ENCODE measurements around the gene MTA1.

The MTA1 gene

DNA sequence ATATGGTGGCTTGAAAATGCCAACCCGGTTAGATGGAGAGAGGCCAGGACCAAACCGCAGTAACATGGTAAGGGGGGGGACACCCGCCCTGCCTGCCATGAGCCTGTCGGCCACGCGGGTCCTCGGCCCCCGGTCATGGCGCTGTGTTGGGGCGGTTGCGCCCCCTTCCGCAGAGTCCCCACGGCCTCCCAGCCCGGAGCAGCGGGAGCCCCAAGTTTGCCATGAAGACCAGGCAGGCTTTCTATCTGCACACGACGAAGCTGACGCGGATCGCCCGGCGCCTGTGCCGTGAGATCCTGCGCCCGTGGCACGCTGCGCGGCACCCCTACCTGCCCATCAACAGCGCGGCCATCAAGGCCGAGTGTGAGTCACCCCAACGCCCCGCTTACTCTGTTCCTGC lies 44.9 kb downstream of the MTA1 start:
- no peak for FAIRE-seq
- no peak for TF ChIP-seq TAF1 (IDR thresholded peaks at IDR 0.05; ENCODE audit: borderline replicate concordance, low read depth, low read length)
- TF ChIP-seq POLR2AphosphoS5 (IDR thresholded peaks at IDR 0.05; ENCODE audit: low read depth, low read length): no peak
- no peak for TF ChIP-seq POLR2A (IDR thresholded peaks at IDR 0.05; ENCODE audit: low read depth, low read length)
- no peak for DNase-seq (ENCODE audit: insufficient read length)

DNA sequence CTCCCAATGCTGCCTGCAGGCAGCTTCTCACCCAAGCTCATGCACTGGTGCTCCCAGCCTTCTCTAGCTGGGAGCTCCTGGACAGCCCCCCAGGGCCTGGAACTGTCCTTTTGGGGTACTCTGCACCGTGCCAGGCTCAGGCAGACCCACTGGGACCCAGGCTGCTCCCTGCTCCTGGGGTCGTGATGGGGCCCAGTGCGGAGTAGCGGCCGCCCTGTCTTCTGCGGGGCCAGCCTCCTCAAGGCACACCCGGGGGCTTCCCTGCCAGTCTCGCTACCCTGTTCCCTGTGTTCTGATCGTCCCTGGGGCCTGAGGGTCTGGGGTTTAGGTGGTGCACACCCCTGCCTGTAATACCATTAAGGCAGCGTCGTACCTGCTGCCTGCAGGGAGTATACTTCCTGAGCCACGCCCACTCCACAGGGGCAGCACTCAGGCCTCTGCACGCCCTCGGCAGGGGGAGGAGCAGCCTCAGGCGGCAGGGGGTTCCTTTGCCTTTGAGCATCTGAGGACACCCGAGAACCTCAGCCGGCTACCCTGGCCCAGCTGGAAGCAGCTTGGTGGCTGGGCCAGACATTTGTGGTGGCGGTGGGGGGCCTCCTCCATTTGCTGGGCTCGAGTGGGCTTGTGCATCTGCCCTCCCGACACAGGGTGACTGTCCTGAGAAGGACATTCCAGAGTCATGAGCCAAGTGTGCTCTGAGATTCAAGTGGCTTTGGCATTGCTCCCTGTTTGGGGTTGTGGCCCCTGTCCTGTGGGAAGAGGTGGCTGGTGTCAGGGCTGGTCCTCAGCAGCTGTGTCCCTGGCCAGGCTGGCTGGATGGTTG lies 45.8 kb downstream of the MTA1 start:
- DNase-seq (ENCODE audit: insufficient read length): no peak
- TF ChIP-seq POLR2A (IDR thresholded peaks at IDR 0.05; ENCODE audit: low read depth, low read length) (no peak), POLR2AphosphoS5 (IDR thresholded peaks at IDR 0.05; ENCODE audit: low read depth, low read length) (no peak)
- FAIRE-seq: no peak

DNA sequence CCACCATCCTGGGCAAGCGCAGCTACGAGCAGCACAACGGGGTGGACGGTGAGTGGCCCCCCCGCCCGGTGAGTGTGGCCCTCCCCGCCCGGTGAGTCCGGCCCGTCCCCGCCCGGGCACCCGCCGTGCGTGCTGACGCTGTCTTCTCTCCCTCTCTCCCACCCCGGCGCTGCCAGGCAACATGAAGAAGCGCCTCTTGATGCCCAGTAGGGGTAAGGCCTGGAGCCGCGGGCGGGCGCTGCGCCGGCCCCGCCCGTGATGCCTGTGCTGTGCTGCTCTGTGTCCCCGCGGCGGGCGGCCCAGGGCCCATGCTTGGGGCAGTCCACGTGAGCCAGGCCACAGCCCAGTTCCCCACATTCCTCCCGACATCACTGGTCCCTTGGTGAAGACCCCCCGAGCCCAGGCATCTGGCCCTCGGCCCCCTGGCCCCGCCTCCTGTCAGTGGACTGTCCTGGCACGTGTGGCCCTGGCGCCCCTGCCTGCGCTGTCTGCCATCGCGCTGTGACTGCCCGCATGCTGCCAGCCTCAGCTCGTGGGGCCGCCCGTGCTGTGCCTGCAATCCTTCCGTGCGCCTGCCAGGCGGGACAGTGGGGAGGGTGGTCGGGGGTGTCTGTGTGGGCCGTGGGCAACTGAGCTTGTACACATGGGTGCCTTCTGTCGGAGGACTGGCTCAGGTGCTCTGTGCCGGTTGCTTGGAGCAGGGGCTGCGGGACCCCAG lies 47.1 kb downstream of the MTA1 start:
- FAIRE-seq (no peak), DNase-seq (ENCODE audit: insufficient read length) (no peak)
- TF ChIP-seq POLR2AphosphoS5 (IDR thresholded peaks at IDR 0.05; ENCODE audit: low read depth, low read length) (no peak), TAF1 (IDR thresholded peaks at IDR 0.05; ENCODE audit: borderline replicate concordance, low read depth, low read length) (no peak), POLR2A (IDR thresholded peaks at IDR 0.05; ENCODE audit: low read depth, low read length) (no peak)

DNA sequence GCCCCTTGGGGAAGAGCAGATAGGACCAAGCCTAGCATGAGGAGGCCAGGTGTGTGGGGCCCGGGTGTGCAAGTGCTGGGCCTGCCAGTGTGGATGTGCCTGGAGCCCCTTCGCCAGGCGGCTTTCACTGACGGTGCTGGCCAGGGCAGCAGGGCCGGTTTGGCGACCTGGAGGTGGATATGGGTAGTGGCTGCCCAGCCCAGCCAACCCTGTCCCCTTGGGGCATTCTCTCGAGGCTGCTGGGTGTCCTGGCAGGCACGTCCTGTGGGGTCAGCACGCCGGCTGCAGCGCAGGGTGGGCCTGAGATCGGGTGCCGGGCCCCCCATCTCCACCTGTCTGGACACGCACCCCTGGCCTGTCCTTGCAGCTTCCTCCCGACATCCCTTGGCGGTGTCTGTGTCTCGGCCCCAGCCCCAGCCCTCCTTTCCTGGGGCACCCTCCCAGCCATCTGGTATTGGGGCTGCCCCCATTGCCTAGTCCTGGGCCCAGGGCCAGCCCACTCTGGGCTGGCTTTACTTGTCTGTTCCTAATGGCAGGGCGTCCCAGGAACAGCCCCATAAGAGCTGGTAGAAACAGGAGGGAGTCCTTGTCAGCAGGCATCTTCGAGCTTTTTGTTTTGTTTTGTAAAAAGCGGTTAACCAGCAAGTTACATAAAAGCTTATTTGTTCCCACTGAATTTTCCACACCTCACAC lies 47.8 kb downstream of the MTA1 start:
- DNase-seq (ENCODE audit: insufficient read length): no peak
- TF ChIP-seq POLR2AphosphoS5 (IDR thresholded peaks at IDR 0.05; ENCODE audit: low read depth, low read length): no peak
- no peak for TF ChIP-seq POLR2A (IDR thresholded peaks at IDR 0.05; ENCODE audit: low read depth, low read length)
- FAIRE-seq: no peak

DNA sequence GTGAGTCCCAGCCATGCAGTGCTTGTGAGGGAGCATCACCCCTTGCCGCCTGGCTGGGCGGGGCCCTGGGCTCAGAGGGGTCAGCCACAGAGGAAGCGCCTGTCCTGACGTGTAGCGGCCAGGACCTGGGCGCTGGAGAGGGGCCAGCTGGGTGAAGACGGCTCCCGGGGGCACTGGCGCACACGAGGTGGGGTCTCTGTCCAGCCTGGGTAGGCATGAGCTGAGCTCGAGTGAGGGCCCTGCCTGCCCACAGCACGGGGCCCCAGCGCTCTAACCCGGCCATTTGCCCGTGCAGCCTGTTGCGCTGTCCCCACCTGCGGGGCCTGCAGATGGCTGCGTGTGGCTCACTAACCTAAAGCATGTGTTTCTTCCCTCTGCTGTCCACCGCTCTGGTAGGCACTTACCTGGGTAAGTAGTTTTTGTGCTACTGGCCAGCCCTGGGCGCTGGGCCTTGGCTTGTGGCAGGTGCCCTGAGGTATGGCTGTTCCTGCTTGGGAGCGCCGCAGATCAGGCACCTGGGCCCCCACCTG lies 48.4 kb downstream of the MTA1 start:
- DNase-seq (ENCODE audit: insufficient read length) (no peak), FAIRE-seq (no peak)
- TF ChIP-seq TAF1 (IDR thresholded peaks at IDR 0.05; ENCODE audit: borderline replicate concordance, low read depth, low read length) (no peak), POLR2AphosphoS5 (IDR thresholded peaks at IDR 0.05; ENCODE audit: low read depth, low read length) (no peak), POLR2A (IDR thresholded peaks at IDR 0.05; ENCODE audit: low read depth, low read length) (no peak)

DNA sequence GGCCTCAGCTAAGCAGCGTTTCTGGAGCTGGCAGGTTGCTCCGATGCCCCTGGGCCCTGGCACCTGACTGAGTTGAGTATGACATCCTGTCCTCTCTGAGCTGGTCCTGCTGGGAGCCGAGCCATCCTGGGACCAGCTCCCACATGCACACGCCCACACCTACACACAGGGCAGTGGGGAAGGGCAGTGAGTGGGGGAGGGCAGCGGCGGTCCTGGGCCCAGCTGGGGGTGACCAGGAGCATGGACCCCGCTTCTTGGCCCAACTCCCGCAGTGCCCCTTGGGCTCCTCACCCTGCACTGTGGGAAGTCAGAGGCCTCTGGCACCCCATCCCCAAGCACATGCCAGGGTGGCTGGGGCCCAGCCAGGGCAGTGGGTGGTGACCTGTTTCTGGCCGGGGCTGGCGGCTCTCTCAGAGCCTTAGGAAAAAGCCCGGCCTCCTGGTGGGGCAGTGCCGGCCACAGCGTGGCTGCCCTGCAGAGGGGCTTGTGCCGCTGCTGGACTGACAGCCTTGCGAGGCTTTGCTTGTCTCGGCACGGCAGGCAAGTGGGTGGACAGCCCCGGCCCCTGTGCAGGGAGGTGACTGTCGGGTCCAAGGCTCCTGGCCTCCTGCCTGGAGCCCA lies 49.1 kb downstream of the MTA1 start:
- no peak for TF ChIP-seq POLR2AphosphoS5 (IDR thresholded peaks at IDR 0.05; ENCODE audit: low read depth, low read length)
- no peak for TF ChIP-seq POLR2A (IDR thresholded peaks at IDR 0.05; ENCODE audit: low read depth, low read length)
- TF ChIP-seq TAF1 (IDR thresholded peaks at IDR 0.05; ENCODE audit: borderline replicate concordance, low read depth, low read length): no peak
- DNase-seq (ENCODE audit: insufficient read length): no peak
- no peak for FAIRE-seq

DNA sequence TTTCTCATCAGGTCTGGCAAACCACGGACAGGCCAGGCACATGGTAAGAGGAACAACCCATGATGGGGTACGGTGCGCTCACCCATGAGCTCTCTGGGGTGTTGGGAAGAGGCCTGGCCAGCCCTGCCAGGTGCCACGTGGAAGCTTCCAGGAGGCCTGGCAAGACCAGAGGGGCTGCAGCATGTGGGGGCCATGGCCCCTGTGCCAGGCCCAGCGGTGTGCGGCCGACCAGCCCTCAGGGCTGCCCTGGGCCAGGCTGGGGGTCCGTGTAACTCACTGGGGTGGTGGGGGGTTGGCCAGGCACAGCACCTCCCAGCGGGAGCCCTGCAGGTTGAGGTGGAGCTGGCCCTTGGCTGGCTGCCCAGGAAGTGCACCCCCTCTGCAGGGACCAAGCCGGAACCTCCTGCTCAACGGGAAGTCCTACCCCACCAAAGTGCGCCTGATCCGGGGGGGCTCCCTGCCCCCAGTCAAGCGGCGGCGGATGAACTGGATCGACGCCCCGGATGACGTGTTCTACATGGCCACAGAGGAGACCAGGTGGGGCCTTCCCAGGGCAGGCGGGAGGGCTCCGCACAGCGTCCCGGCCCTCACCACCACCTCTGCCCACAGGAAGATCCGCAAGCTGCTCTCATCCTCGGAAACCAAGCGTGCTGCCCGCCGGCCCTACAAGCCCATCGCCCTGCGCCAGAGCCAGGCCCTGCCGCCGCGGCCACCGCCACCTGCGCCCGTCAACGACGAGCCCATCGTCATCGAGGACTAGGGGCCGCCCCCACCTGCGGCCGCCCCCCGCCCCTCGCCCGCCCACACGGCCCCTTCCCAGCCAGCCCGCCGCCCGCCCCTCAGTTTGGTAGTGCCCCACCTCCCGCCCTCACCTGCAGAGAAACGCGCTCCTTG lies 50.1 kb downstream of the MTA1 start:
- DNase-seq (ENCODE audit: insufficient read length) (no peak), FAIRE-seq (no peak)
- TF ChIP-seq POLR2A (IDR thresholded peaks at IDR 0.05; ENCODE audit: low read depth, low read length) (no peak), POLR2AphosphoS5 (IDR thresholded peaks at IDR 0.05; ENCODE audit: low read depth, low read length) (no peak), TAF1 (IDR thresholded peaks at IDR 0.05; ENCODE audit: borderline replicate concordance, low read depth, low read length) (no peak)

DNA sequence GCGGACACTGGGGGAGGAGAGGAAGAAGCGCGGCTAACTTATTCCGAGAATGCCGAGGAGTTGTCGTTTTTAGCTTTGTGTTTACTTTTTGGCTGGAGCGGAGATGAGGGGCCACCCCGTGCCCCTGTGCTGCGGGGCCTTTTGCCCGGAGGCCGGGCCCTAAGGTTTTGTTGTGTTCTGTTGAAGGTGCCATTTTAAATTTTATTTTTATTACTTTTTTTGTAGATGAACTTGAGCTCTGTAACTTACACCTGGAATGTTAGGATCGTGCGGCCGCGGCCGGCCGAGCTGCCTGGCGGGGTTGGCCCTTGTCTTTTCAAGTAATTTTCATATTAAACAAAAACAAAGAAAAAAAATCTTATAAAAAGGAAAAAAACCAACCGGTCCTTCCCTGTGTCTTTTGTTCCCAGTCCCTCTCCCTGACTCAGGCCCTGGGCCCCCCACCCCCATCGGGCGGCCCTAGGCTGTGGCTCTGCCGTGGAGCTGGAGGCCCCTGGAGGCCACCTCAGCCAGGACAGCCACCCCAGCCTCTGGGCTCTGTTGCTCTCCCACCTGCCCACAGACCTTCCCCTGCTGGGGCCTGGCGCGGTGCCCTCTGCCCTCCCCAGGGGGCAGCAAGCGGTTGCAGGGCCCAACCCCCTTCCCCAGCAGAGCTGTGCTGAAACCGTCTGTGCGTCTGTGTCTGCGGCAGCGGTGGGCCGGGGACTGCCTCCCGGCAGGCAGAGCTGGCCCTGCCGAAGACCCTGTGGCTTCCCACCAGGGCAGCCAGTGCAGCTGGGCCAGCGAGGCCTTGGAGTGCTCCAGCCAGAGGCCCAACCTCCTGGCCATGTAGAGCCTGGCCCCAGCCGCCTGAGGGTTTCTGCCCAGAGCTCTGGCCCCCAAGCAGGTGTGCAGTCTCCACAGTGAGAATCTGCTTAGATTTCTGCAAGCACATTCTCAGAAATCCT lies 51.0 kb downstream of the MTA1 start:
- TF ChIP-seq POLR2AphosphoS5 (IDR thresholded peaks at IDR 0.05; ENCODE audit: low read depth, low read length) (no peak), POLR2A (IDR thresholded peaks at IDR 0.05; ENCODE audit: low read depth, low read length) (no peak), TAF1 (IDR thresholded peaks at IDR 0.05; ENCODE audit: borderline replicate concordance, low read depth, low read length) (no peak)

DNA sequence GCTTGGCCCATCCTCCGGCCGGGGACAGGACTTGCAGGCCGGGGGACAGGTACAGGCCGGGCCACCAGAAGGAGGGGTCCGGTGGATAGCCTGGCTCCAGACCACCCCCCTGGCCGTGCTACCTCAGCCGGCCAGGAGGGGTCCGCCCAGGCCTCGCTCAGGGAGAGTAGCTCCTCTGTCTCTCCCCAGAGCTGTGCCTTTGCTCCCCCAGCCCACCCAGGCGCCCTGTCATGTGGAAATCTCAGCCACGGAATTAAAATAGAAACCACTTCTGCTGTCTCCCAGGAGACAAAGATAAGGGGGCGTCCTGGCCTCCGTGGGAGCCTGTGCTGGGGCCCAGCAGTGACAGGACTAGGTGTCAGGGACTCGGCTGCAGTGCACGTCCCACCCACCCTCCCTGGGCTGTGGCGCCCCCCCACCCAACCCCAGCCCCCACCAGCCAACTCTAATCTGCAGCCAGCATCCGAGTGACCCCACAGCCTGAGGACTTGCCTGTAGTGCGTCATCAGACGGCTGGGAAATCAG lies 51.7 kb downstream of the MTA1 start:
- DNase-seq (ENCODE audit: insufficient read length) (no peak), FAIRE-seq (no peak)
- TF ChIP-seq TAF1 (IDR thresholded peaks at IDR 0.05; ENCODE audit: borderline replicate concordance, low read depth, low read length) (no peak), POLR2A (IDR thresholded peaks at IDR 0.05; ENCODE audit: low read depth, low read length) (no peak), POLR2AphosphoS5 (IDR thresholded peaks at IDR 0.05; ENCODE audit: low read depth, low read length) (no peak)

More for the DNA sequence above, 51.0 kb downstream of the MTA1 start:
- no peak for FAIRE-seq
- no peak for DNase-seq (ENCODE audit: insufficient read length)
